GM19035 (cell line): ENCODE data around the gene IL10RA.

Experiments used
- ATAC-seq: cut with Tn5 transposase; IDR thresholded peaks from one replicate; pipeline ENCODE4 v1.9.1; 2021; ENCODE audit not compliant: unreplicated experiment

The IL10RA gene

GRCh38 chr11:118042796-118043195, 56.6 kb downstream of the IL10RA start:
- no peak for ATAC-seq

DNA sequence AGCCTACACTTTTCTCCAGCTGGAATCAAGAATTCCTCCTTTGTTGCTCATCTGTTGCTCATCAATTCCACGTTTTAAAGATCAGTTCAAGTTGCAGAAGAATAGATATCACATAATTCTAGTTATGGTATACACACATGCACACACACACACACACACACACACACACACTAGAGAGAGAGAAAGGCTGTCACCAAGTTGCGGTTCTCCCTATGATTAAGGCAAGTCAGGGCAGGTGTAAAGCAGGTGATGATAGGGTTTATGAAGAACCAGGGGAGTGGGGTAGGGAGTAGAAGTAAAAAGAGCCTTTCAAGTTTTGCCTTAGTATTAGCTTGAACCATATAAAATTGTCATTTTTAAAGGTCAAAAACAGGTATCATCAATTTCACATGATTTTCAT, 59.0 kb downstream of the IL10RA start:
- no peak for ATAC-seq

DNA sequence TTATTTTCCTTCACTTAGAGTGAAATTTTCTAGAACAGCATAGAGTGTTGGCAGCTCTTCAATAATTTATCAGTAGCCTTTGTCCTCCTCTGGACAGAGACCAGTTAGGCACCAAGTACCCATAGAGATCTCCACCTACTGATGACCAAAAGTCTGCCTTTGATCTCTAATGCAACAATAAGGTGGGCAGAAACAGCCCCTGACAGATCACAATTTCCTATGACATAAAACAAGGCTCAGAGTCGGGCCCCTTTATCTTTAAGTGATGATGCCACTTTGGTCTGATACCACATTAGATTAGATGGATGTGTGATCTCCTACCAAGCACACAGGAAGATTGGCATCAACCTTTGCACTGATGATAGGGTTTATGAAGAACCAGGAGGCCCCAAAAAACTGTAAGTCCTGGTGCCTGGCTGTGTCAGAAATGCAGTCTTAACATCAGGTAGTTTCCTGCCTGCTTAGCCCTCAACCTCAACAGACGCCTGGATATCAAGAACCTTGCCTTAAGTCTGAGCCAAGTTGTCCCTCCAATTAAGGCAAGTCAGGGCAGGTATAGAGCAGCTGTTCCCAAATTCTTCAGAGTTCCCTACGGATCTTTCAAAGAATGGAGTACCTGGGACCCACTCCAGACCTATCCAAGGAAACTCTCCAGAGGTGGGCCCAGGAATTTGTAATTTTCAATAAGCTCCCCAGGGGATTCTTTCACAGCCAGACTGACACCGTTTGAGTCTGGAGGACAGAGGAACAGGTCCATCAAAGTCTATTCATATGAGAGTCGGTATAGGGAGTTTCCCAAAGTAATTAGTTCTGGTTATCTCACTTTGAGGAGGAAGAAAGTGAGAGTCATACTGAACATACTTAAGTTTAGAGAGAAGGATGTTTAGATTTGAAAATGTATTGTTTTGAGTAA, 60.1 kb downstream of the IL10RA start:
- no peak for ATAC-seq

DNA sequence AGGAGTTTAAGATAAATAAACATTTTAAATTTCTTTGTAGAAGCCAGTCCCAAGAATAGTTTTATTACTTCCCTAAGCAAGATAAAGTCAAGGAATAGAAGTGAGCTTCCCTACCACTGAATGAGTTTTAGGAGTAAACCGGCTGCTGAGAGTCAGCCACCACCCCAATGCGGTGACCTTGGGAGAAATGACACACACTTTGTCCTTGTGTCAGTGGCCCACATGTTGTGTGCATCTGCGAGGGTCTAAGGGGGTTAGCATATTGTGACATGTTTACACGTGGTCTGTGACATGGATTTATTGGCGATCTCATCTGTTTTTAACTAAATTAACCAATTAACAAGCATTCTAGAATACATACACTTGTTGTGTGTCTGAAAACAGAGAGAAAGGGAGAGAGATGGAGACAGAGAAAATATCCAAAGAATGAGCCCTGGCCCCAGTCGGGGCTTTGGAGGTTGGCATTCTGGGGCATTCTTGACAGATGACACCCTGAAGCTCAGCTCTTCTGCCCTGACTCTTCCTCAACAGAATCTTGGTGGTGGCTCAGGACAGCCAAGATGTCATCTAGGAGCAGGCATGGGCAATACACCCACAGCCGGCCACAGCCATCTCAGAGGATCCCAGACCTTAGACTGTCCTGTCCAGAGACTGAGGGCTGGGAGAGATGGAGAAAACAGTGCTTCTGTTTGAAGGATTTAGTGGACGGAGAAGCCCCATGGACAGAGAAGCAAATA, 60.9 kb downstream of the IL10RA start:
- no peak for ATAC-seq

DNA sequence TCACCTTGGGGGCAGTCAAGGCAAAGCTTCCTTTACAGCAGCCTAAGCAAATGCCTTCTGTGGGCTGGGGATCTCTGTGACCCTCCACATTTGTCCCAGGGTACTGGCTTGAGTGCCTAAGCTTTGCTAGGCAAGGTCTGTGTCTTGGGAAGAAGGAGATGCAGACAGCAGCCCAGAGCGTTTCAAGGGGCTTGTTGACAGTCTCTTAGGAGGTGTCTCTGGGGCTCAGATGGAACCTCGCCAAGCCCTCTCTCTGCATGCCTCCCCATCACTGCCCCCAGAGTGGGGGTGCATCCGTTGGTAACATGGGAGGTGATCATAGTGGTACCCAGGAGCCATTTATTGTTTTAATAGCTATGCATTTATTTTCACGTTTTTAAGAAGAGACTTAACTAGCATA, 61.6 kb downstream of the IL10RA start:
- ATAC-seq = no peak

- no peak for ATAC-seq
Measured at GRCh38 chr11:118048472-118049370, 62.5 kb downstream of the IL10RA start.

DNA sequence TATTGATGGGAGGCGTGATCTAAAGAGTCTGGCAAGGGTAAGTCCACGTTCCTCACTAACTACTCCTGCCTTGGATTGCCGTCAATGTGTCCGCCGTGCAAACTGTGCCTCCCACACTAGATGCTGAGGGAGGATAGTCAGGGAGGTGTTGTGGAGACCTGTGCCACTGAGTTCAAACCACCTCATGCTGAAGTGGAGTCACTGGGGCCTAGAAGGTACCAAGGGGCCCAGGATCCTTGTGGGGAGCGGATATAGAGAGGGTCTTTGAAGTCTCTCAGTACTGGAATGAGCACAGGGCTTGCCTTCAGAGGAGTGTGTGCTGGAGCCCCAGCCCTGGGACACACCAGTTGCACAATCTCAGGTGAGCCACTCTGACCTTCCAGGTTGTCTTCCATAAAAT, 63.6 kb downstream of the IL10RA start:
- ATAC-seq = no peak

GRCh38 chr11:118050208-118050891, 64.2 kb downstream of the IL10RA start:
- no peak for ATAC-seq
